ENCODE data around the gene CNGA4.
"Not testable (repeated sequence)": the region's sequence is repeated elsewhere in the genome, so short reads cannot be mapped to it uniquely, and the experiment has no call there.

CNGA4 gene

GRCh38 chr11:6269994-6270393 lies 31.1 kb downstream of the CNGA4 start:
- DNase-seq, result no peak

- no peak for DNase-seq
Measured at GRCh38 chr11:6270584-6271246, 31.8 kb downstream of the CNGA4 start.

- DNase-seq, result no peak
Measured at GRCh38 chr11:6271598-6271997, 32.7 kb downstream of the CNGA4 start.

- DNase-seq, result no peak
Measured at GRCh38 chr11:6273188-6273587, 34.3 kb downstream of the CNGA4 start.

GRCh38 chr11:6280809-6281208 lies 41.9 kb downstream of the CNGA4 start:
- not testable (repeated sequence) for DNase-seq

GRCh38 chr11:6283453-6284023 lies 44.6 kb downstream of the CNGA4 start:
- no peak for DNase-seq

- no peak for DNase-seq
Measured at GRCh38 chr11:6284250-6284649, 45.4 kb downstream of the CNGA4 start.

GRCh38 chr11:6285019-6285418 lies 46.1 kb downstream of the CNGA4 start:
- DNase-seq, result no peak
